ENCODE results near the gene HEPN1. TPM values are rescaled to one million over a fixed set of nuclear protein-coding genes. Genes with fewer than 3 reads are reported as not detected.
A peak's percentile ranks its signal among the peaks of the same experiment; 100 is the strongest.

HEPN1 gene
- total RNA-seq, 1 donor: not detected

- no peak for TF ChIP-seq CTCF (IDR thresholded peaks at IDR 0.05; ENCODE audit: insufficient read depth, low read length)
- H3K4me3 ChIP-seq (ENCODE audit: low read depth, low read length): no peak overlapping the region
- DNase-seq (ENCODE audit: low read depth): no peak
Observed at GRCh38 chr11:124878759-124879492, 40.1 kb upstream of the HEPN1 start.

GRCh38 chr11:124879493-124880289 lies 39.4 kb upstream of the HEPN1 start:
- no peak for DNase-seq (ENCODE audit: low read depth)
- no peak for TF ChIP-seq CTCF (IDR thresholded peaks at IDR 0.05; ENCODE audit: insufficient read depth, low read length)
- H3K4me3 ChIP-seq (ENCODE audit: low read depth, low read length): no peak overlapping the region

DNA sequence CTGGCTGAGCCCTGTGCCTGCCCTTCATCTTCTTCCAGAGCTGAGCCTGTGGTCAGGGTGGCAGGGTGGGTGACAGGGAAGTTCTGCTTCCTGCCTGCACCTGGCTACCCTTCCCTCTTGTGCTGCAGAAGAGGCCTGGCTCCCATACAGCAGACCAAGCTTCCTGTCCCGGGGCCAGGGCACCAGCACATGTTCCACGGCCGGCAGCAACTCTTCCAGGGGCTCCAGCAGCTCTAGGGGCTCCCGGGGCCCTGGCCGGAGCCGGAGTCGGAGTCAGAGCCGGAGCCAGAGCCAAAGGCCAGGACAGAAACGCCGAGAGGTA lies 38.8 kb upstream of the HEPN1 start:
- H3K4me3 ChIP-seq (ENCODE audit: low read depth, low read length): no peak overlapping the region
- DNase-seq (ENCODE audit: low read depth): no peak
- no peak for TF ChIP-seq CTCF (IDR thresholded peaks at IDR 0.05; ENCODE audit: insufficient read depth, low read length)

- no peak for TF ChIP-seq CTCF (IDR thresholded peaks at IDR 0.05; ENCODE audit: insufficient read depth, low read length)
- no peak for DNase-seq (ENCODE audit: low read depth)
- H3K4me3 ChIP-seq (ENCODE audit: low read depth, low read length): no peak overlapping the region
Observed at GRCh38 chr11:124880958-124881357, 38.1 kb upstream of the HEPN1 start.

- DNase-seq (ENCODE audit: low read depth): peak; percentile 56
- no peak overlapping the region for H3K4me3 ChIP-seq (ENCODE audit: low read depth, low read length)
- no peak for TF ChIP-seq CTCF (IDR thresholded peaks at IDR 0.05; ENCODE audit: insufficient read depth, low read length)
Observed at GRCh38 chr11:124882339-124883071, 36.5 kb upstream of the HEPN1 start.

GRCh38 chr11:124884340-124884739 lies 34.7 kb upstream of the HEPN1 start:
- H3K4me3 ChIP-seq (ENCODE audit: low read depth, low read length): no peak overlapping the region
- no peak for DNase-seq (ENCODE audit: low read depth)
- no peak for TF ChIP-seq CTCF (IDR thresholded peaks at IDR 0.05; ENCODE audit: insufficient read depth, low read length)

Measured in fibroblast of the aortic adventitia (primary cell).